Right lobe of liver (tissue), 4 donors: ENCODE data around the gene SH3RF3.

Experiments
- POLR2A ChIP-seq: fragments of 450-650 bp; IDR thresholded peaks from one replicate; pipeline ENCODE4 v1.6.1; 2017; ENCODE audit warnings: antibody characterized with exemption, mild to moderate bottlenecking
- TF ChIP-seq, protein P1 (sequence below), 4 donors: fragments of 200-600 bp in 3 of 4; fragments of 450-650 bp in 1 of 4; IDR thresholded peaks; one replicate each; pipeline versions ENCODE4 v1.5.1 to v1.8.0; 2016 to 2022; ENCODE audit warnings: antibody characterized with exemption in 4 of 4, mild to moderate bottlenecking in 2 of 4
- donor health status: DM: no; HTN: no; CAD: no.
- donor health status: DM: no; HTN: no; CAD: no.
- donor health status: DM: no; HTN: yes; CAD: no.

DNA sequence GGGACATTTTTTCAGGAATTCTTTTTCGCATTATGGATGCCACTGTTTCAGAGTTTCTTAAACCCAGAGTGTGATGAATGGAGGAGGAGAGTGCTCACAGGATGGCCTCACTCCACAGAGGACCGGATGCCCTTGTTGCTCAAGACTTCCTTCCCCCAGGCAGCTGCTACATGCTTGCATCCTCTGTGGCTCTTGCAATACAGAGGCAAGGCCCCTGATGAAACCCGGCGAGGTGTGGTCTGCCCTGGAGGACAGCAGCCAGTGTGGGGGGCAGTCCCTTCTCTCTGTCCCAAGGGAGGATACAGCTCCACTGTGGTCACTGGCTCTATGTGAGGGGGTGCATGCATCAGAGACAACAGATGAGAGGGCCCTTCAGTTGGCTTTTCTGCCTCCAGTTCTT, 109.6 kb downstream of the SH3RF3 start:
- TF ChIP-seq, protein P1, sequence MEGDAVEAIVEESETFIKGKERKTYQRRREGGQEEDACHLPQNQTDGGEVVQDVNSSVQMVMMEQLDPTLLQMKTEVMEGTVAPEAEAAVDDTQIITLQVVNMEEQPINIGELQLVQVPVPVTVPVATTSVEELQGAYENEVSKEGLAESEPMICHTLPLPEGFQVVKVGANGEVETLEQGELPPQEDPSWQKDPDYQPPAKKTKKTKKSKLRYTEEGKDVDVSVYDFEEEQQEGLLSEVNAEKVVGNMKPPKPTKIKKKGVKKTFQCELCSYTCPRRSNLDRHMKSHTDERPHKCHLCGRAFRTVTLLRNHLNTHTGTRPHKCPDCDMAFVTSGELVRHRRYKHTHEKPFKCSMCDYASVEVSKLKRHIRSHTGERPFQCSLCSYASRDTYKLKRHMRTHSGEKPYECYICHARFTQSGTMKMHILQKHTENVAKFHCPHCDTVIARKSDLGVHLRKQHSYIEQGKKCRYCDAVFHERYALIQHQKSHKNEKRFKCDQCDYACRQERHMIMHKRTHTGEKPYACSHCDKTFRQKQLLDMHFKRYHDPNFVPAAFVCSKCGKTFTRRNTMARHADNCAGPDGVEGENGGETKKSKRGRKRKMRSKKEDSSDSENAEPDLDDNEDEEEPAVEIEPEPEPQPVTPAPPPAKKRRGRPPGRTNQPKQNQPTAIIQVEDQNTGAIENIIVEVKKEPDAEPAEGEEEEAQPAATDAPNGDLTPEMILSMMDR (IDR thresholded peaks at IDR 0.05) = no peak
- TF ChIP-seq POLR2A = no peak
